GM23338 (cell line): ENCODE measurements around the gene OR10A2. TPM values are rescaled to one million over a fixed set of nuclear protein-coding genes. Genes with fewer than 3 reads are reported as not detected.
A peak's percentile ranks its signal among the peaks of the same experiment; 100 is the strongest.

ENCODE experiments used
- ATAC-seq: fragments of 200-7000 bp; cut with Tn5 transposase; 3 replicates; pipeline ENCODE4 v1.9.1; 2020
- DNase-seq: peaks from one replicate; pipeline ENCODE4 v3.0.0-alpha.2; 2015; ENCODE audit warnings: low spot score
- H2AFZ ChIP-seq: fragments of 200-600 bp; sonication (generic); 2 replicates; pipeline ENCODE4 v1.8.0; 2016; ENCODE audit warnings: antibody characterized with exemption, mild to moderate bottlenecking, moderate library complexity
- H3F3A ChIP-seq: fragments of 200-600 bp; sonication (generic); replicated peaks from 2 replicates; pipeline ENCODE4 v1.8.0; 2017; ENCODE audit warnings: antibody characterized with exemption, mixed run types, low read depth
- H3K27ac ChIP-seq: fragments of 200-600 bp; sonication (generic); 2 replicates; pipeline ENCODE4 v1.6.1; 2016; ENCODE audit warnings: low read depth
- H3K27me3 ChIP-seq: fragments of 200-600 bp; sonication (generic); 2 replicates; pipeline ENCODE4 v1.8.0; 2016; ENCODE audit warnings: mild to moderate bottlenecking, mixed run types, moderate library complexity; ENCODE audit not compliant: insufficient read depth
- H3K36me3 ChIP-seq: fragments of 200-600 bp; sonication (generic); 2 replicates; pipeline ENCODE4 v1.8.0; 2016; ENCODE audit warnings: mild to moderate bottlenecking; ENCODE audit not compliant: insufficient read depth
- H3K4me1 ChIP-seq: fragments of 200-600 bp; sonication (generic); 2 replicates; pipeline ENCODE4 v1.8.0; 2016; ENCODE audit warnings: mild to moderate bottlenecking, moderate library complexity; ENCODE audit not compliant: insufficient read depth
- H3K4me2 ChIP-seq: fragments of 200-600 bp; sonication (generic); 2 replicates; pipeline ENCODE4 v1.7.1; 2017; ENCODE audit warnings: mixed run types
- H3K4me3 ChIP-seq: fragments of 200-600 bp; sonication (generic); 2 replicates; pipeline ENCODE4 v1.6.1; 2016; ENCODE audit warnings: mixed run types
- H3K79me2 ChIP-seq: fragments of 200-600 bp; sonication (generic); replicated peaks from 2 replicates; pipeline ENCODE4 v1.8.0; 2017; ENCODE audit warnings: mild to moderate bottlenecking; ENCODE audit not compliant: insufficient read depth
- H3K9me2 ChIP-seq: fragments of 200-600 bp; sonication (generic); 2 replicates; pipeline ENCODE4 v1.8.0; 2017; ENCODE audit not compliant: insufficient read depth
- H4K20me1 ChIP-seq: fragments of 200-600 bp; sonication (generic); replicated peaks from 2 replicates; pipeline ENCODE4 v1.8.0; 2017; ENCODE audit warnings: mild to moderate bottlenecking; ENCODE audit not compliant: insufficient read depth
- H3K27ac Mint-ChIP-seq: 2 replicates; pipeline ENCODE4 v1.8.0; 2020; ENCODE audit warnings: inconsistent platforms, mild to moderate bottlenecking, moderate library complexity, mixed read lengths
- H3K27me3 Mint-ChIP-seq: 3 replicates; pipeline ENCODE4 v1.8.0; 2022; ENCODE audit warnings: low read depth, mild to moderate bottlenecking, moderate library complexity, mixed read lengths, inconsistent platforms; ENCODE audit not compliant: insufficient read depth, poor library complexity
- H3K36me3 Mint-ChIP-seq: 3 replicates; pipeline ENCODE4 v1.8.0; 2021; ENCODE audit warnings: low read depth, mild to moderate bottlenecking, inconsistent platforms, moderate library complexity, mixed read lengths
- H3K4me1 Mint-ChIP-seq: 3 replicates; pipeline ENCODE4 v1.8.0; 2020; ENCODE audit warnings: mild to moderate bottlenecking, inconsistent platforms, mixed read lengths
- H3K4me3 Mint-ChIP-seq: 3 replicates; pipeline ENCODE4 v1.8.0; 2021; ENCODE audit warnings: moderate library complexity, mild to moderate bottlenecking, inconsistent platforms, mixed read lengths
- H3K9me3 Mint-ChIP-seq: 3 replicates; pipeline ENCODE4 v1.8.0; 2020; ENCODE audit warnings: moderate library complexity, mild to moderate bottlenecking, inconsistent platforms, mixed read lengths
- CREB1 ChIP-seq: fragments of 250-450 bp; sonication (Bioruptor Pico); IDR thresholded peaks from 2 replicates; pipeline ENCODE4 v1.5.0; 2020; ENCODE audit warnings: low read depth, mild to moderate bottlenecking, moderate library complexity
- EZH2 ChIP-seq: fragments of 200-600 bp; sonication (generic); IDR thresholded peaks from one replicate; pipeline ENCODE4 v1.8.0; 2017; ENCODE audit warnings: antibody characterized with exemption, mild to moderate bottlenecking, low read depth; ENCODE audit not compliant: unreplicated experiment
- JUNB ChIP-seq: IDR thresholded peaks from one replicate; pipeline ENCODE4 v1.6.1; 2016; ENCODE audit warnings: antibody characterized with exemption; ENCODE audit not compliant: unreplicated experiment
- POLR2AphosphoS5 ChIP-seq: IDR thresholded peaks from 2 replicates; pipeline ENCODE4 v1.6.1; 2016; ENCODE audit warnings: antibody characterized with exemption, low read depth
- STAT1 ChIP-seq: IDR thresholded peaks from one replicate; pipeline ENCODE4 v1.6.1; 2016; ENCODE audit warnings: antibody characterized with exemption; ENCODE audit not compliant: unreplicated experiment
- ZNF114 ChIP-seq: fragments of 250-450 bp; sonication (Bioruptor Pico); IDR thresholded peaks from 2 replicates; pipeline ENCODE4 v1.5.0; 2020; ENCODE audit warnings: mild to moderate bottlenecking, moderate library complexity
- ZNF462 ChIP-seq: fragments of 250-450 bp; sonication (Bioruptor Pico); IDR thresholded peaks from 2 replicates; pipeline ENCODE4 v1.5.0; 2020; ENCODE audit warnings: mild to moderate bottlenecking, moderate library complexity
- polyA plus RNA-seq: library from polyadenylated mRNA; unstranded; fragments of >200 nt; fragmentation: Nextera tagmentation; extraction: Ambion mirVana; gene quantifications from 2 replicates; pipeline ENCODE4 v1.2.1, GENCODE V29; 2016
- total RNA-seq: library from RNA; depleted of rRNA; stranded (reverse); fragments of >200 nt; shearing (Covaris generic); gene quantifications from 2 replicates; pipeline ENCODE4 v1.2.3, GENCODE V29; 2014

The OR10A2 gene
- total and polyA plus RNA-seq, 2 experiments from 2014 or later, result 0.27 TPM; not detected in 1

- Histone ChIP-seq H3K27ac (no peak overlapping the region), H2AFZ (0 out of 2 replicates have a peak overlapping the region, but pooled peaks have one; percentile 34), H3K27me3 (no peaks in the 10 kb centered on the region), H3K4me2 (no peak overlapping the region), H3K4me1 (no peaks in the 10 kb centered on the region), H3K9me2 (peaks cover 3% of the 10 kb centered on the region; the same call in 1 of the 2 replicates), H3F3A (no peaks in the 10 kb centered on the region), H3K79me2 (no peaks in the 10 kb centered on the region), H3K4me3 (no peak overlapping the region), H3K36me3 (no peaks in the 10 kb centered on the region), H4K20me1 (no peaks in the 10 kb centered on the region)
- no peak for ATAC-seq
- no peaks in the 10 kb centered on the region for H3K9me3 Mint-ChIP-seq
- 0 out of 2 replicates have a peak overlapping the region, but pooled peaks have one; percentile 58 for H3K27ac Mint-ChIP-seq
- no peaks in the 10 kb centered on the region for H3K36me3 Mint-ChIP-seq
- TF ChIP-seq ZNF462 (CRISPR knock-in tag), result no peak
- DNase-seq, result no peak
- no peaks in the 10 kb centered on the region for H3K27me3 Mint-ChIP-seq
- no peaks in the 10 kb centered on the region for H3K4me1 Mint-ChIP-seq
- no peak overlapping the region for H3K4me3 Mint-ChIP-seq
Measured at GRCh38 chr11:6833356-6833755, 29.5 kb upstream of the OR10A2 start.

GRCh38 chr11:6834021-6834420, 28.8 kb upstream of the OR10A2 start:
- H3K4me1 Mint-ChIP-seq, result no peaks in the 10 kb centered on the region
- Histone ChIP-seq H3K79me2 (no peaks in the 10 kb centered on the region), H3K4me3 (no peak overlapping the region), H3F3A (no peaks in the 10 kb centered on the region), H3K9me2 (peaks cover 3% of the 10 kb centered on the region; the same call in 1 of the 2 replicates), H3K36me3 (no peaks in the 10 kb centered on the region), H3K4me2 (no peak overlapping the region), H3K27ac (no peak overlapping the region), H3K27me3 (no peaks in the 10 kb centered on the region), H2AFZ (no peak overlapping the region), H3K4me1 (no peaks in the 10 kb centered on the region), H4K20me1 (no peaks in the 10 kb centered on the region)
- no peaks in the 10 kb centered on the region for H3K36me3 Mint-ChIP-seq
- DNase-seq (no peak), ATAC-seq (no peak)
- no peaks in the 10 kb centered on the region for H3K27me3 Mint-ChIP-seq
- no peaks in the 10 kb centered on the region for H3K9me3 Mint-ChIP-seq
- no peak overlapping the region for H3K4me3 Mint-ChIP-seq
- H3K27ac Mint-ChIP-seq, result no peak overlapping the region
- TF ChIP-seq JUNB, result no peak
- no peak for TF ChIP-seq EZH2
- no peak for TF ChIP-seq CREB1 (CRISPR knock-in tag)
- no peak for TF ChIP-seq ZNF114 (CRISPR knock-in tag)
- TF ChIP-seq ZNF462 (CRISPR knock-in tag), result no peak
- TF ChIP-seq STAT1, result no peak
- TF ChIP-seq POLR2AphosphoS5, result no peak
